Liver (tissue), 3 donors: ENCODE data around the gene HMGB2.

ENCODE experiments used
- GABPA ChIP-seq, 2 donors: IDR thresholded peaks in 1 of 2; conservative IDR thresholded peaks in 1 of 2; 2 replicates each; pipeline ENCODE4 v1.6.1; 2016; ENCODE audit warnings: antibody characterized with exemption in 2 of 2, mild to moderate bottlenecking in 1 of 2, moderate library complexity in 1 of 2
- JUND ChIP-seq, 2 donors: IDR thresholded peaks; 2 replicates each; pipeline ENCODE4 v1.6.1; 2016; ENCODE audit warnings: antibody characterized with exemption in 2 of 2
- TF ChIP-seq, protein P1 (sequence below): fragments of 150-350 bp; IDR thresholded peaks from 2 replicates; pipeline ENCODE4 v1.5.1; 2017; ENCODE audit warnings: improper control_type of control experiment, low read depth, low read length; ENCODE audit not compliant: missing input control
- TF ChIP-seq, protein P2 (sequence below): IDR thresholded peaks from 2 replicates; pipeline ENCODE4 v1.6.1; 2016; ENCODE audit warnings: antibody characterized with exemption
- donor health status: healthy.
- donor health status: healthy.

DNA sequence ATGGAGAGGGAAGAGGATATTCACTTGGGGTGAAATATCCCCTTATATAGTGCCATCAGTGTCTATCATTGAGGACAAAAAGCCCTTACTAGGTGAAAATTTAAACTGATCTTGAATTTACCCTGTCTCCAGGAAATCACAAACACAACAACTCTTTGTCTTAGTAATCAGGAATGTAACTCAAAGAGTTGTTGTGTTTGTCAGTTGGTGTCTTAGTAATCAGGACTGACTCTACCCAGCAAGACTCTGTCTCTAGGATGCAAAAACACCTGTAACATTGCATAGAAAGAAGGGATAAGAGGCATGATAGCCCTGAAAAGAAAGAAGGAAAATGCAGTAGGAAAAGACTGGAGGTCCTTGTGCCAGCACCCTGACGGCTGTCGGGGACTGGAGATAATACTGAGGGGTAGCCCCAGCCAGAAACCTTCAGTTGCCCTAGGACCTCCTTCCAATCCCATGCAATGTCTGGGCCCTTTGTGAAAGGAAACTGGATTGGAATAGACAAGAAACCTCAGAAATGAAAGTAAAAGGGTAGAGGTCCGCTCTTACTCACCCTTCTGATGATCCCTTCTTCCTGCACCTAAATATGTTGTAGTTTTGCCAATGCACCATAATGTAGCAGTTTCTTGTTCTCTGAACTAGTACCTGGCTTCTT lies 45.3 kb downstream of the HMGB2 start:
- TF ChIP-seq, protein P1, sequence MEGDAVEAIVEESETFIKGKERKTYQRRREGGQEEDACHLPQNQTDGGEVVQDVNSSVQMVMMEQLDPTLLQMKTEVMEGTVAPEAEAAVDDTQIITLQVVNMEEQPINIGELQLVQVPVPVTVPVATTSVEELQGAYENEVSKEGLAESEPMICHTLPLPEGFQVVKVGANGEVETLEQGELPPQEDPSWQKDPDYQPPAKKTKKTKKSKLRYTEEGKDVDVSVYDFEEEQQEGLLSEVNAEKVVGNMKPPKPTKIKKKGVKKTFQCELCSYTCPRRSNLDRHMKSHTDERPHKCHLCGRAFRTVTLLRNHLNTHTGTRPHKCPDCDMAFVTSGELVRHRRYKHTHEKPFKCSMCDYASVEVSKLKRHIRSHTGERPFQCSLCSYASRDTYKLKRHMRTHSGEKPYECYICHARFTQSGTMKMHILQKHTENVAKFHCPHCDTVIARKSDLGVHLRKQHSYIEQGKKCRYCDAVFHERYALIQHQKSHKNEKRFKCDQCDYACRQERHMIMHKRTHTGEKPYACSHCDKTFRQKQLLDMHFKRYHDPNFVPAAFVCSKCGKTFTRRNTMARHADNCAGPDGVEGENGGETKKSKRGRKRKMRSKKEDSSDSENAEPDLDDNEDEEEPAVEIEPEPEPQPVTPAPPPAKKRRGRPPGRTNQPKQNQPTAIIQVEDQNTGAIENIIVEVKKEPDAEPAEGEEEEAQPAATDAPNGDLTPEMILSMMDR = no peak
- TF ChIP-seq, protein P2, sequence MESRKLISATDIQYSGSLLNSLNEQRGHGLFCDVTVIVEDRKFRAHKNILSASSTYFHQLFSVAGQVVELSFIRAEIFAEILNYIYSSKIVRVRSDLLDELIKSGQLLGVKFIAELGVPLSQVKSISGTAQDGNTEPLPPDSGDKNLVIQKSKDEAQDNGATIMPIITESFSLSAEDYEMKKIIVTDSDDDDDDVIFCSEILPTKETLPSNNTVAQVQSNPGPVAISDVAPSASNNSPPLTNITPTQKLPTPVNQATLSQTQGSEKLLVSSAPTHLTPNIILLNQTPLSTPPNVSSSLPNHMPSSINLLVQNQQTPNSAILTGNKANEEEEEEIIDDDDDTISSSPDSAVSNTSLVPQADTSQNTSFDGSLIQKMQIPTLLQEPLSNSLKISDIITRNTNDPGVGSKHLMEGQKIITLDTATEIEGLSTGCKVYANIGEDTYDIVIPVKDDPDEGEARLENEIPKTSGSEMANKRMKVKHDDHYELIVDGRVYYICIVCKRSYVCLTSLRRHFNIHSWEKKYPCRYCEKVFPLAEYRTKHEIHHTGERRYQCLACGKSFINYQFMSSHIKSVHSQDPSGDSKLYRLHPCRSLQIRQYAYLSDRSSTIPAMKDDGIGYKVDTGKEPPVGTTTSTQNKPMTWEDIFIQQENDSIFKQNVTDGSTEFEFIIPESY = no peak
- TF ChIP-seq GABPA (IDR thresholded peaks at IDR 0.05 in 1 of 2, conservative IDR thresholded peaks at IDR 0.05 in 1 of 2) (no peak), JUND (IDR thresholded peaks at IDR 0.05) (no peak)
